ENCODE results near the gene SARDH.

The SARDH gene

DNA sequence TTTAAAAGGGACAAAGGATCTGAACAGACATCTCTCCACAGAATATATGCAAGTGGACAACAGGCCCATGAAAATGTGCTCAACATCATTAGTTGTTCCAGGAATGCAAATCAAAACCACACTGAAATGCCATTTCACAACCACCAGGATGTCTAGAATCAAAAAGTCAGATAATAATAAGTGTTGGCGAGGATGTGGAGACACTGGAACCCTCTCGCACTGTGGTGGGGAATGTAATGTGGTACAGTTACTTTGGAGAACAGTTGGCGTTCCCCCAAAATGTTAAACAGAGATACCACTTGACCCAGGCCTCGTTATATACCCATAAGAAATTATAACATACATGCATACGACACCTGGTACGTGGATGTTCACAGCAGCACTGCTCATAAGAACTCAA, 38.6 kb downstream of the SARDH start:
- no peak for DNase-seq

GRCh38 chr9:133696071-133696472, 42.1 kb downstream of the SARDH start:
- DNase-seq: no peak

DNA sequence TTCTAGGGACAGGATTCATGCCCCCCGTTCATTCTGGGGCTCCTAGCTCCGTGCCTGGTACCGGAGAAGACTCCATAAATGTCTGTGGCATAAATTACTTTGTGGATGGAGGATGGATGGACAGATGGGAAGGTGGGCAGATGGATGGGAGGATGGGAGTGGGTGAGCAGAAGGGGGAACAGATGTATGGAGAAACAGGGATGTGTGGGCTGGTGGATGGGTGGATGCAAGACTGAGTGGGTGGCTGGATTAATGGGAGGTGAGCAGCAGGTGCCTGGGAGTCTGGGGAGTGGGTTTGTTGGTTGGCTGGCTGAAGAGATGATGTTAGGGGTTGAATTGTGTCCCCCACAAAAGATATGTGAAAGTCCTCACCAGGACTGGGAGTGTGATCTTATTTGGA, 43.5 kb downstream of the SARDH start:
- DNase-seq: no peak

DNA sequence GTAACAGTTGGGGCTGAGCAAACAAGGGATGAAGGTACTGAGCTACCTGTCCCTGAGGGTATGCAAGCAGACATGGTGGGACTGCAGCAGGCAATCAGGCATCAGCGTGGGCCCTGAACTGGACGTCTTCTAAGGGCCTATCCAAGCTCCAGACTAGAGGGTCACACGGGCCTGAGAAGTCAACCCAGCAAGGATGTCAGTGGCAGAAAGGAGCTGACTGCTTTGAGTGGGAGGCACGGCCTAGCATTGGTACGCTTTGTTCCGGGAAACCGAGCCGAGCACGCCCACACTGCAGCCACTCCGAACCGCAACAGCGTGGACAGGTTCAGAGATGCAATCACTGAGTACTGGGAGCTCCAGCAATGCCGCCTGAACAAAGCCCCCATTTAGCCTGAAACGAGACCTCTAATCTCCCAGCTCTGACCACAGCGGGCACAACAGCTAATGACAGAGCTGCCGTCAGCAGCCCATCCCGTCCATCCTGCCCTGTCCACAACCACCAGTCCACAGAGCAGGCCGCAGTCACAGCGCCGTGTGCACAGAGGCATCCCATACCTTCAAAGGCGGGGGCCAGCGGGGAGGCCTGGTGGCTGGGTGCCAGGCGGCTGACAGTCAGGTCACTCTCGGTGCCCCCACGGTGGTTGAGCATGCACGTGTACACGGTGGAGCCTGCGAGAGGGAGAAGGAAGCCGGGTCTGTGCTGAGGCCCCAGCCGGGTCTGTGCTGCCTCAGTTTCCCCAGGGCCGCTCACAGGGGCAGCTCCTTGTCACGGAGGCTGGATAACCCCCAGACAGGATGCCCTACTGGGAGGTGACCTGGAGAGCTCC, 44.2 kb downstream of the SARDH start:
- DNase-seq: no peak

DNA sequence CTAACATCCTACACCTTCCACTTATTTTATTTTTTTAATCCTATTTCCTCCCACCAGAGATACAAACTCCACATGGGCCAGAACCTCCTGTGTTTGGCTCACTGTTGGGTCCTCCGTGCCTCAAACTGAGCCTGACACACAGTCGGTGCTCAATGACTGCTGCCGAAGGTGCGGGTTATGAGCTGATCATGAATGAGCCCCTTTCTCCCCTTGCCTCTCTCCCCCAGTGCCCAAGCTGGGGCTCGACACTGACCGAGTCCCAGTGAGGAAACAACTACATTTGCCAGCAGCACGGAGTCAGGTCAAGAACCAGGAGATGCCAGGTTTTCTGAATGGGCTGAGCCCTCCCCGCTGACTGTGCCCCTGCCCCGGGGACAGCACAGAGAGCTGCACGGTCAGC, 45.0 kb downstream of the SARDH start:
- DNase-seq: no peak

- DNase-seq: no peak
These were observed 45.7 kb downstream of the SARDH start for GRCh38 chr9:133692364-133692985.

DNA sequence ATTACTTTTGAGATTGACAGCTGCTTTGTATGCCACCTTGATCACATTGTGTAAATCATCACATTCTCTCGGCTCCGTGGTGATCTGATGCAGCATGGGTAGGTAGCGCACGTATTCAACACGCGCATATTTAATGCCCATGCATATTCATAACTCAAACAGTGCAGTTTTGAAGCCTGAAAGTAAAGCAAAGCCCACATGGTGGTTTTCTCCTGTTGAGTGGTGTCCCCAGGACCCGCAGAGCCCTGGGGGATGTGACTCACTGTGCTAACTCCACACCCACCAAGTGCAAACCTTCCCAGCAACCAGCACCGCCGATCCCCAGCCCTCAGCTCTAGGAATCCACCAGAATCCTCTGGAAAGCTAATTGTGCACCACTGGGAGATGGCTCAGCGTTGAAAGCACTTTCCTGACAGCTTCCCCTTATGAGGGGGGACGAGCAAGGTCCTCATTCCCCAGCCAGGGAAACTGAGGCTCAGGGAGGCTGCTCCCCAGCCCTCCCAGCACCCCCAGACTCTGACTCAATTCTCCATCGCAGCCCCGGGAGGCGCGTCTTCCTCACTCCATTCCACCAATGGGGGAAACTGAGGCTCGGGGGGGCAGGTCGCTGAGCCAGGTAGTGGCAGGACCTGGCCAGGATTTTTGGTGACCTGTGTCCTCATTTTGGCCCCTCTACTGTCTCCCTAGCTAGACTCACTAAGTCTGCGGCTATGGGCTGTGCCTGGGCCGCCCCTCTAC, 46.4 kb downstream of the SARDH start:
- no peak for DNase-seq

- no peak for DNase-seq
These were observed 47.0 kb downstream of the SARDH start for GRCh38 chr9:133691191-133691590.

DNA sequence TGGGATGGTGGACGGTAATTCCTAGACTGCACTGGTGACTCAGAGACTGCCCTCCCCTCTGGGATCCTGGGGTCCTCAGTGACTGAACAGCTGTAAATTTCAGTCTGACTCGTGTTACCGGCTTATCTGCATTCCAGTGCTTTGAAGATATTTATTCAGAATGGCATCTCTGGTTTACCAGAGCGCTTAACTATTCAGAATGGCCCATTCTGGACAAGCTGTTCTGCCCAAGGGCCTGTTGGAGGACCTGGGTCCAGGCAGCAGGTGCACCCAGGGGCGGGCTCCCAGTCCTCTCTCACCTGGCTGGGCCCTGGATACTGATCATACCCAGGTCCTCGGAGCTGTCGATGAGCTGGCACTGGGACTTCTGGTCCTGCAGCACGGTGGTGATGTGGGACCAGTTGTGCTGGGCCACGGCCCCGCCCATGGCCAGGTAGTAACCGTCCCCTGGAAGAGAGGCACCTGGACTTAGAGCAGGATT, 48.0 kb downstream of the SARDH start:
- DNase-seq: no peak

GRCh38 chr9:133689151-133689763, 48.9 kb downstream of the SARDH start:
- no peak for DNase-seq

DNA sequence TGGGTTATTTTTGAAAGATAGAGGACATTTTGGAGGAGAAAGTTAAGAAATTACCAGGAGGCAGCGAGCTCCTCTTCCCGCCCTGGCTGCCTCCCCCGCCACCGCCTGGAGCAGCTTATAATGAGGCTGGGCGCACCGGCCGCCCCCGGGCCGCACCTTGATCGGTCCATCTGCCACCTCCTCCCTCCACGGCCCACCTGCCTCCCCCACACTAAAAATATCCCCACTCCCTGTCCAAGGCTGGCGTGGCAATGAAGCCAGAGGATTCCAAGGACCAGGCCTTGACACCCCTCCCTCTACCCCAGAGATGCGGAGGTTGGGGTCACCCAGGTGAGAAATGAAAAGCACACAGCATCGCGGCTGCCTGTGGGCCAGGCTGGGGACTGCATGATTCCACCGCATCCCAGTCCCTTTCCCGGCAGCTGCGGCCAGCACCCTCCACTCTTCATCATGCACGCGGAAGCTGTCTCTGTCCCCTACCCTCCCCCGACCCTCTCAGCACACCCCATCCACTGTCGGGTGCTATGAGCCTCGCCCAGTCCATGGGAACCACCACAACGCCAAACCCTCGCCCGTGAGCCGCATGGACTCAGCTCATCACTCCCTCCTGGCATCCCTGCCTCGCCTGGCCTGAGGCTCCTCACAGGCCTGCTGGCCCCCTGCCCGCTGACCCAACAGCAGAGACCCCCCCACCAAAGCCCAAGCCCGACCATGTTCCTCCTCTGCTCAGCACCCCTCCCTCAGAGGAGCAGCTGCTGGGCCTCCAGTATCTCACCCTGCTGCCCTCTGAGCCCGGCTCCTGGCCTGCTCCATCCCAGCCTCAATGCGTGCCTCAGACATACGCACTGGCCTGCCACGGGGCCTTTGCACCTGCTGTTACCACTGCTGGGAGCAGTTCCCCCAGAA, 50.0 kb downstream of the SARDH start:
- DNase-seq: no peak

- no peak for DNase-seq
These were observed 51.2 kb downstream of the SARDH start for GRCh38 chr9:133686642-133687575.

DNA sequence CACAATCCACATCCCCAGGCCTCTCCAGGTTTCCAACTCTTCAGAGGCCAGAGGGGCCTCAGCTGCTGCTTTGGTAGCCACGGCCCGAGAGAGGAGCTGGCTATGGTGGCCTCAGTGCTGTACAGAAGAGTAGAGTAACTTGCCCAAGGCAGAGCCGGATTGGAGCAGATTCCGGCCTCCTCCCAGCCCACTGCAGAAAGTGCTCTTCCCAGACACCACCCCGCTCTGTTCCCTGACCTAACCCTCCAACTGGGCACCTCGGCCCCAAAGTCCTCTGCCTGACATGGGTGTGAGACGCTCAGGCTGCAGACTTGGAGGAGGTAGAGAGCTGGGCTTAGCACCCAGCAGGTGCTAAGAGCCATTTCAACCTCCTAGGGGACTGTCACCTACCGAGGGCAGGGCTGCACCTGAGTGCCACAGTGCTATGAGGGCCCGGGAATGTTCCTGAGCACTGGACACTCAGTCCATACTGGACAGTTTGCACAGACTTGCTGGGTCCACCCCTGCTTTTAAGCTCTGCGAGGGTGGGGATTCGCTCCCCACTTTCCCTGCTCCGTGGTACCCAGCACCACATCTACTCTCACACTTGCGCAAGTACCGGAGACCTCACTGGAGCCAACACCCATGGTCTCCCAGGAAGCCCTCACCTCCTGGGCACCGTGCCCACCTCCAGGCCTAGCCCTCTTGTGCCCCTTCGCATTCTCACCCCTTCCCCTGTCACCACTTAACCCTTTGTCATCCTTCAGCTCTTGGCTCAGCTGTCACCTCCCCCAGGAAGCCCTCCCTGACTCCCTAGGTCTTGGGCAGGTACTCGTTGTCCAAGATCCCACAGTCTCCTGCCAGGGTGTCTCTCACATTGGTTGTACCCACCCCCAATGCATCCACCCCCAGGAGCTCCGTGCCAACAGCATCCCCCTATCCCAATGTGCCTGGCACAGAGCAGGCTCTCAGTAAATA, 52.2 kb downstream of the SARDH start:
- no peak for DNase-seq

DNA sequence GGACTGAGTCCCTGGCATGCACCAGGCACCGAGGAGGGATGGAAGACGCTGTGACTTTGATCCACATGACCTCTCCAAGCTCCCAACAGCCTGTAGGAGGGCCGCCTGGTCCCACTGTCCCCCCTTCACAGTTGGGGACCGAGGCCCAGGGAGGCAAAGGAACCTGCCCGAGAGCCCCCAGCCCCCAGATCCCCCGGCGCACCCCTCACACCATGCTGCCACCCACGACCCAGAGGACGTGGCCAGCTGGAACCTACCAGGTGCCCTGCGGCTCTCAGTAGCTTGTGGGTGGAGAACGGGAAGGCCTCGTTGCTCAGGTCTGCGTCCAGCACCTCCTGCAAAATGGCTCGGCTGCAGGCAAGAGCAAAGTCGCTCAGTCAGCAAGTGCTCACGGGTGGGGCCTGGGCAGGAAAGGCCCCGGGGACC, 53.2 kb downstream of the SARDH start:
- no peak for DNase-seq

GRCh38 chr9:133684121-133684935, 53.8 kb downstream of the SARDH start:
- peak; percentile 20 to 63 for DNase-seq

DNA sequence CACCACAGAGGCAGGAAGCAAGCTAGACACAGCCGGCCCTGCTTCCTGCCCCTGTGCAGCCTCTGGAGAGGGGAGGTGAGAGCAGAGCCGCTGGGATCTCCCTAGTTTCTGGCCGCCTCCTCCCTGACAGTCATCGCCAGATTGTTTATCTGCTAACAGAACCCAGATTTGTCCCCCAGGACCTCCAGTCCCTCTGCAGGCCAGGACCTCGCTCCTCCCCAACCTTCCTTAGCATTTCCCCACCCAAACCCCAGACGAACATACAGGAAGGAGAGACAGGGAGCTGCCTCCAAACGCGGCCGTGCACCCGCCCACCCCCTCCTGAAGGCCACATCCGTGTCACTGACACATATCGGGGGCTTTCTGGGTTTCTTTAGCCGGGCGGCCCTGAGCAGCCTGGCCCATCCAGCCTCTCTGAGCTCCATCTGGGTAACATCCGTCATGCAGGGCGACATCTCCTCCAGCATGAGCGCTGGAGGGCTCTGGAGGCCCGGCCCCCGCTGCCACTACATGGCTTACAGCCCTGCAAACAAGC, 54.5 kb downstream of the SARDH start:
- DNase-seq: no peak

- no peak for DNase-seq
These were observed 55.1 kb downstream of the SARDH start for GRCh38 chr9:133682818-133683585.
